Spleen (tissue), 11 donors: Measurements from ENCODE around the gene CDC42EP1. TPM values are rescaled to one million over a fixed set of nuclear protein-coding genes. Genes with fewer than 3 reads are reported as not detected.

Source experiments
- DNase-seq: peaks from one replicate; pipeline ENCODE4 v3.0.0-alpha.2; 2020
- H3K27ac ChIP-seq, 8 donors: fragments of 200-600 bp; sonication (generic) in 7 of 8; 1 replicate in 4 of 8; 2 replicates in 4 of 8; pipeline versions ENCODE4 v1.5.0 to v1.8.0; 2016 to 2021; ENCODE audit warnings: inconsistent platforms in 4 of 8, mild to moderate bottlenecking in 4 of 8, moderate library complexity in 1 of 8
- H3K27me3 ChIP-seq, 7 donors: fragments of 200-600 bp; sonication (generic) in 6 of 7; replicated peaks in 1 of 7; 1 replicate in 4 of 7; 2 replicates in 3 of 7; pipeline versions ENCODE4 v1.5.0 to v1.8.0; 2016 to 2021; ENCODE audit warnings: inconsistent platforms in 3 of 7, mild to moderate bottlenecking in 1 of 7
- H3K36me3 ChIP-seq, 6 donors: fragments of 200-600 bp; sonication (generic) in 5 of 6; 1 replicate in 4 of 6; 2 replicates in 2 of 6; pipeline versions ENCODE4 v1.5.0 to v1.8.0; 2016 to 2021; ENCODE audit warnings: inconsistent platforms in 2 of 6
- H3K4me1 ChIP-seq, 6 donors: fragments of 200-600 bp; sonication (generic) in 5 of 6; 1 replicate in 3 of 6; 2 replicates in 3 of 6; pipeline versions ENCODE4 v1.5.0 to v1.8.0; 2016 to 2021; ENCODE audit warnings: inconsistent platforms in 3 of 6
- H3K4me3 ChIP-seq, 8 donors: fragments of 200-600 bp; sonication (generic) in 7 of 8; 1 replicate in 4 of 8; 2 replicates in 4 of 8; pipeline versions ENCODE4 v1.5.0 to v1.8.0; 2016 to 2021; ENCODE audit warnings: inconsistent platforms in 4 of 8, mild to moderate bottlenecking in 4 of 8, moderate library complexity in 2 of 8
- H3K9me3 ChIP-seq, 8 donors: fragments of 200-600 bp; sonication (generic) in 7 of 8; 1 replicate in 4 of 8; 2 replicates in 4 of 8; pipeline versions ENCODE4 v1.5.0 to v1.8.0; 2016 to 2021; ENCODE audit warnings: inconsistent platforms in 4 of 8
- POLR2A ChIP-seq, 3 donors: fragments of 450-650 bp; IDR thresholded peaks; one replicate each; pipeline ENCODE4 v1.5.1; 2017; ENCODE audit warnings: antibody characterized with exemption in 3 of 3, mild to moderate bottlenecking in 1 of 3
- POLR2AphosphoS5 ChIP-seq, 3 donors: sonication (generic); formaldehyde crosslinking; IDR thresholded peaks; one replicate each; pipeline ENCODE4 v1.5.1; 2017; ENCODE audit warnings: antibody characterized with exemption in 3 of 3
- WGBS, 5 donors: extraction: QIAGEN DNeasy Blood & Tissue Kit in 3 of 5; methylation state at CpG; one replicate each; pipeline versions ENCODE4 v1.1.5 to v1.1.7; 2013 to 2018; 5-methylcytosine and 5-hydroxymethylcytosine counted together
- intact Hi-C: fragments of 100-400 bp; cut with DNase I; formaldehyde crosslinking; loops from one replicate; pipeline ENCODE4 v1.15.0; 2023; ENCODE audit warnings: low total_unique reads
- polyA plus RNA-seq, 3 donors: library from polyadenylated mRNA; stranded (reverse); fragments of 200-250 nt; gene quantifications; one replicate each; pipeline ENCODE4 v1.2.1, GENCODE V29; 2013
- total RNA-seq, 7 donors: library from RNA; depleted of rRNA in 3 of 7; stranded (reverse); fragments of >200 nt in 3 of 7; fragmentation: NEBNext Ultra II Directional in 4 of 7; extraction: Animal tissue kit (Norgen Biotek cat#: 25700) in 4 of 7; gene quantifications; one replicate each; pipeline versions ENCODE4 v1.1.0 to v1.2.1, GENCODE V29; 2016 to 2021
- TF ChIP-seq, protein P1 (sequence below), 11 experiments: fragments of 200-600 bp in 7 of 11; fragments of 450-650 bp in 4 of 11; sonication (generic) in 4 of 11; IDR thresholded peaks in 8 of 11; conservative IDR thresholded peaks in 3 of 11; 1 replicate in 7 of 11; 2 replicates in 4 of 11; pipeline versions ENCODE4 v1.4.0 to v1.8.0; 2016 to 2021; ENCODE audit warnings: antibody characterized with exemption in 11 of 11, inconsistent platforms in 4 of 11, mild to moderate bottlenecking in 1 of 11
- donor health status: healthy with polysubstance abuse.
- donor health status: DM: no; HTN: no; CAD: no; lungs with moderate emphysema.
- donor health status: DM: no; HTN: no; CAD: no.
- donor health status: Bipolar disorder and iron deficiency.
- donor health status: healthy.
- donor health status: DM: no; HTN: no; CAD: no.
- donor health status: DM: yes; HTN: yes; CAD: no.

CDC42EP1 gene
- total and polyA plus RNA-seq, 10 donors = 4.6 to 35.7 (median 20.1) TPM

DNA sequence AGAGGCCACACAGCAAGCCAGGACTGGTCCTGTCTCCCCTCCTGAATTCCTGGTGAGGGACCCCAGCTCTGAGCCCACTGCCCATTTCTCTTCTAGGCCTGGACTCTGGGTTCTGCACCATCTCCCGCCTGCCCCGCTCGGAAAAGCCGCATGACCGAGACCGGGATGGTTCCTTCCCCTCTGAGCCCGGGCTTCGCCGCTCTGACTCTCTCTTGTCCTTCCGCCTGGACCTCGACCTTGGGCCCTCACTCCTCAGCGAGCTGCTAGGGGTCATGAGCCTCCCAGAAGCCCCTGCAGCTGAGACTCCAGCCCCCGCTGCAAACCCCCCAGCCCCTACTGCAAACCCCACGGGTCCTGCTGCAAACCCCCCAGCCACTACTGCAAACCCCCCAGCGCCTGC is 7.7 kb downstream of the CDC42EP1 start:
- intact Hi-C loops = no loop called here
- TF ChIP-seq POLR2AphosphoS5 (IDR thresholded peaks at IDR 0.05) (no peak), POLR2A (IDR thresholded peaks at IDR 0.05) (no peak)
- TF ChIP-seq, protein P1, sequence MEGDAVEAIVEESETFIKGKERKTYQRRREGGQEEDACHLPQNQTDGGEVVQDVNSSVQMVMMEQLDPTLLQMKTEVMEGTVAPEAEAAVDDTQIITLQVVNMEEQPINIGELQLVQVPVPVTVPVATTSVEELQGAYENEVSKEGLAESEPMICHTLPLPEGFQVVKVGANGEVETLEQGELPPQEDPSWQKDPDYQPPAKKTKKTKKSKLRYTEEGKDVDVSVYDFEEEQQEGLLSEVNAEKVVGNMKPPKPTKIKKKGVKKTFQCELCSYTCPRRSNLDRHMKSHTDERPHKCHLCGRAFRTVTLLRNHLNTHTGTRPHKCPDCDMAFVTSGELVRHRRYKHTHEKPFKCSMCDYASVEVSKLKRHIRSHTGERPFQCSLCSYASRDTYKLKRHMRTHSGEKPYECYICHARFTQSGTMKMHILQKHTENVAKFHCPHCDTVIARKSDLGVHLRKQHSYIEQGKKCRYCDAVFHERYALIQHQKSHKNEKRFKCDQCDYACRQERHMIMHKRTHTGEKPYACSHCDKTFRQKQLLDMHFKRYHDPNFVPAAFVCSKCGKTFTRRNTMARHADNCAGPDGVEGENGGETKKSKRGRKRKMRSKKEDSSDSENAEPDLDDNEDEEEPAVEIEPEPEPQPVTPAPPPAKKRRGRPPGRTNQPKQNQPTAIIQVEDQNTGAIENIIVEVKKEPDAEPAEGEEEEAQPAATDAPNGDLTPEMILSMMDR (IDR thresholded peaks at IDR 0.05 in 8 of 11, conservative IDR thresholded peaks at IDR 0.05 in 3 of 11) = no peak
- peaks cover 0 to 33% (median 0%) of the 10 kb centered on the region in 7 donors for H3K27me3 ChIP-seq
- 85 to 90% (median 87%) methylated on average over 14 to 15 of the region's 15 CpGs for WGBS, 5 donors
- DNase-seq = no peak
- peaks cover 20 to 62% (median 40%) of the 10 kb centered on the region in 6 donors for H3K4me1 ChIP-seq
- H3K4me3 ChIP-seq = no peak overlapping the region
- no peaks in the 10 kb centered on the region for H3K9me3 ChIP-seq
- peak overlapping the region in 1 of 8 donors; percentile 90 for H3K27ac ChIP-seq
- peaks cover 0 to 18% (median 0%) of the 10 kb centered on the region in 6 donors for H3K36me3 ChIP-seq

DNA sequence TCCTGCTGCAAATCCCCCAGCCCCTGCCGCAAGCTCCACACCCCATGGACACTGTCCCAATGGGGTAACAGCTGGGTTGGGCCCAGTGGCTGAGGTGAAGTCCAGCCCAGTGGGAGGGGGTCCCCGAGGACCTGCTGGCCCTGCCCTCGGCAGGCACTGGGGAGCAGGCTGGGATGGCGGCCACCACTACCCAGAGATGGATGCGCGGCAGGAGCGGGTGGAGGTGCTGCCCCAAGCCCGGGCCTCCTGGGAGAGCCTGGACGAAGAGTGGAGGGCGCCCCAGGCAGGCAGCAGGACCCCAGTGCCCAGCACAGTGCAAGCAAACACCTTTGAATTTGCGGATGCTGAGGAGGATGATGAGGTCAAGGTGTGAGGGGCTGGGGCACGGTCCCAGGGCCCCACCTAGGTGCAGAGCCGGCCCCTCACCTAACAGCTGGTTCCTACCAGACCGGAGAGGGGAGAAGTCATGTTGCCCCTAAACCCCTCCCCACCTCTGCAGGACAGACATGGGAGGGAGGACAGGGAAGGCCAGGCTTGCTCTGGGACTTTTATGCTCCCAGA is 8.2 kb downstream of the CDC42EP1 start:
- H3K27ac ChIP-seq = peak overlapping the region in 1 of 8 donors; percentile 40
- peaks cover 0 to 18% (median 0%) of the 10 kb centered on the region in 6 donors for H3K36me3 ChIP-seq
- intact Hi-C loops = no loop called here
- TF ChIP-seq POLR2AphosphoS5 (IDR thresholded peaks at IDR 0.05) = peak in 1 of 3 donors; percentile 10
- TF ChIP-seq, protein P1 (IDR thresholded peaks at IDR 0.05 in 8 of 11, conservative IDR thresholded peaks at IDR 0.05 in 3 of 11) = no peak
- DNase-seq = no peak
- 83 to 93% (median 86%) methylated on average over 6 to 14 of the region's 14 CpGs for WGBS, 5 donors
- peaks cover 0 to 28% (median 0%) of the 10 kb centered on the region in 7 donors for H3K27me3 ChIP-seq
- H3K9me3 ChIP-seq = no peaks in the 10 kb centered on the region
- no peak overlapping the region for H3K4me3 ChIP-seq
- peaks cover 20 to 63% (median 35%) of the 10 kb centered on the region in 6 donors for H3K4me1 ChIP-seq

DNA sequence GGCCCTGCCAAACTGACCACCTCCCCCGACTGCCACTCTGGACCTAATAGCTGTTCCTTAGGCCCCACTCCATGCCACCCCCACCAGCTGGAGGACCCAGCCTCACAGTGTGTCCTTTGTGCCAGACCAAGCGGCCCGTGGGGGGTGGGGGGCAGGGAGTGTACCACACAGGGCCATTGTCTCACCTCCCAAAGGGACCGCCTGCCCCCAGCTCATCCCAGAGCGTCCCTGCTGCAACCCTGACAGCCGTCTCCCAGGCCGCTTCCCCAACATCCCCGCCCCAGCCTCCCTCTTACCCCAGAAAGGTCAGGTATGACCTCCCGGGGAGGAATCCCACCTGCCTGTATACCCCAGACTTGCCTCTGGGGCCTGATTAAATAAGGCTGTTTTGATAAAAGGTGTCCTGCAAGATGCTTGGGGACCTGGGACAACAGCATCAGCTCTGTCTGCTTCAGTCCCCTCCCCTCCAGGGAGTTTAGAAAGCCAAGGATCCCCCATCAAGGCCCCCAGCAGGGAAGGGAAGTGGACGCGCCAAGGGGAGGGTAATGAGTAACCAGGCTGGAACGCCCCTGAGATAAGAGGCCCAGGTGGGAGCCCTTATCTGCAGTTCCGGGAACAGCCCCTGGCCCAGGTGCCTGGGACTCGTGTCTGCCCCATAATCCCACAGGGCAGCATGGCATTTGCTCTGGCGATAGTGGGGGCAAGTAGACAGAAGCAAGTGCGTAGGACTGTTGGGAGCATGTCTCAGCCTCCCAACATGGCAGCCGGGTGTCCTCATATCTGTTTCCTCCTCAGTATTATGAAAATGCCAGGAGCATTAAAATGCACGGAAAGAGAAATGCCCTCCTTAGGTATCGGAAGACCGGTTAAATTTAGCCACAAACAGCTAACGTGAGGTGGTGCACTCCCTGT is 9.0 kb downstream of the CDC42EP1 start:
- peaks cover 20 to 59% (median 31%) of the 10 kb centered on the region in 6 donors for H3K4me1 ChIP-seq
- peaks cover 0 to 23% (median 0%) of the 10 kb centered on the region in 7 donors for H3K27me3 ChIP-seq
- TF ChIP-seq, protein P1 (IDR thresholded peaks at IDR 0.05 in 8 of 11, conservative IDR thresholded peaks at IDR 0.05 in 3 of 11) = no peak
- TF ChIP-seq POLR2AphosphoS5 (IDR thresholded peaks at IDR 0.05) = no peak
- TF ChIP-seq POLR2A (IDR thresholded peaks at IDR 0.05) = no peak
- peak overlapping the region in 2 of 8 donors; percentile 5 to 40 for H3K27ac ChIP-seq
- H3K4me3 ChIP-seq = no peak overlapping the region
- intact Hi-C loops = no loop called here
- no peak for DNase-seq
- WGBS, 5 donors = 72 to 79% (median 77%) methylated on average over 20 to 21 of the region's 21 CpGs
- peaks cover 0 to 18% (median 0%) of the 10 kb centered on the region in 6 donors for H3K36me3 ChIP-seq
- no peaks in the 10 kb centered on the region for H3K9me3 ChIP-seq
